Cardiac muscle cell (in vitro differentiated cells and primary cell): Measurements from ENCODE around the gene TSPAN13. TPM values are rescaled to one million over a fixed set of nuclear protein-coding genes. Genes with fewer than 3 reads are reported as not detected.

Experiments used
- DNase-seq, 2 donors: peaks; one replicate each; pipeline versions ENCODE4 v3.0.0 to v3.0.0-alpha.2; 2010 to 2017; ENCODE audit warnings: low read depth in 1 of 2, low spot score in 1 of 2
- H3K27ac ChIP-seq: fragments of 200-600 bp; sonication (generic); 2 replicates; pipeline ENCODE4 v1.5.1; 2016
- H3K27me3 ChIP-seq: fragments of 200-600 bp; sonication (generic); 2 replicates; pipeline ENCODE4 v1.6.0; 2016; ENCODE audit warnings: control low read depth
- H3K36me3 ChIP-seq: fragments of 200-600 bp; sonication (generic); 2 replicates; pipeline ENCODE4 v1.5.1; 2016; ENCODE audit warnings: control low read depth
- H3K4me1 ChIP-seq: fragments of 200-600 bp; sonication (generic); 2 replicates; pipeline ENCODE4 v1.8.1; 2017; ENCODE audit warnings: low read depth, mild to moderate bottlenecking, mixed run types
- H3K4me3 ChIP-seq: fragments of 200-600 bp; sonication (generic); 2 replicates; pipeline ENCODE4 v1.5.1; 2016; ENCODE audit warnings: mild to moderate bottlenecking
- H3K9me3 ChIP-seq: fragments of 200-600 bp; sonication (generic); 2 replicates; pipeline ENCODE4 v1.5.1; 2017; ENCODE audit warnings: low read depth, mild to moderate bottlenecking, control low read depth
- CTCF ChIP-seq: IDR thresholded peaks from 2 replicates; pipeline ENCODE4 v1.5.1; 2012; ENCODE audit warnings: low read depth, mild to moderate bottlenecking, low read length
- polyA plus RNA-seq: library from polyadenylated mRNA; unstranded; fragments of >200 nt; fragmentation: Nextera tagmentation; extraction: Ambion mirVana; gene quantifications from 2 replicates; pipeline ENCODE4 v1.2.1, GENCODE V29; 2016
- total RNA-seq: library from RNA; depleted of rRNA; stranded (reverse); fragments of >200 nt; gene quantifications from 2 replicates; pipeline ENCODE4 v1.2.3, GENCODE V29; 2016

Gene TSPAN13
- total and polyA plus RNA-seq, 2 experiments from 2014 or later = 34.2 to 152 TPM

DNA sequence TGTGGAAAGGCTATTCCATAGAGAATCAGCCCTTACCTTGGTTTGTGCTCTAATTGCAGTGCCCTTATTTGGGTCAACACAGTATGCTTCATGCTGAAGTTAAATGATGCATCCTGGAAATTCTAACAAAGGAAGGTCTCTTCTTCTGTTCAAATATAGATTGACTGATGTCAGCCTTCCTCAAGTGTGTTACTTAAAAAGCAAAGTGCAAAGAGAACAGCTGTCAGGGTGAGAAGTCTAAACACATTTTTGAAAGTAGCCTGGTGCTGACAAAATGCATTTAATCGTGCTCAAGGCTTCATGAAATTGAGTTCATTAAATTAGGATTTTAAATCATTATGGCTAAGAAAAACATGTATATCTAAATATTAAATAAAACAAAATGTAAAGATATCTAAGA, 31.8 kb downstream of the TSPAN13 start:
- Histone ChIP-seq H3K27me3 (peaks cover 4% of the 10 kb centered on the region), H3K4me1 (peaks cover 38% of the 10 kb centered on the region), H3K27ac (no peak overlapping the region), H3K9me3 (no peaks in the 10 kb centered on the region), H3K4me3 (no peak overlapping the region), H3K36me3 (peaks cover 9% of the 10 kb centered on the region)
- DNase-seq = no peak
- TF ChIP-seq CTCF = no peak

DNA sequence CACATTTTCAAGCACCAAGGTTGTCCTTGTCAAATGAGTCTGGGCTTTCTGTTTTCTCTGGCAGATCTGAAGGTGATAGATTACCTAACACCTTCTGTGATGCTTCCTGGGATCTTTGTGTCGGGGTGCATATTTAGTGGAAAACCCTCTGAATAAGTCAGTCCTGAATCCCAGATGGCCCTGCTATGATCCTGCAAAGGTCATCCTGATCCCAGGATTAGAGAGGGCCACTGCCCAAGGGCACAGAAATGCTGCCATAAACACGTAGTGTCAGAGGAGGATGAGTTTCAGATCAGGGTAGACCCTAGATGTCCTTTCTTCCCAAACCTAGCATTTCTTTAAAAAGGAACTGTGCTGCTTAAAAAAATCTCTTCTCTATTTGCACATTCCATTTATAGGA, 32.3 kb downstream of the TSPAN13 start:
- Histone ChIP-seq H3K9me3 (no peaks in the 10 kb centered on the region), H3K4me3 (no peak overlapping the region), H3K27ac (no peak overlapping the region), H3K27me3 (peaks cover 4% of the 10 kb centered on the region), H3K36me3 (peaks cover 9% of the 10 kb centered on the region), H3K4me1 (peaks cover 33% of the 10 kb centered on the region)
- DNase-seq = no peak
- no peak for TF ChIP-seq CTCF

- Histone ChIP-seq H3K27me3 (peaks cover 3% of the 10 kb centered on the region), H3K4me1 (peaks cover 29% of the 10 kb centered on the region), H3K4me3 (no peak overlapping the region), H3K36me3 (peaks cover 9% of the 10 kb centered on the region), H3K27ac (no peak overlapping the region), H3K9me3 (no peaks in the 10 kb centered on the region)
- TF ChIP-seq CTCF = no peak
- no peak for DNase-seq
Observed at GRCh38 chr7:16786257-16786656, 32.7 kb downstream of the TSPAN13 start.

GRCh38 chr7:16787127-16787526, 33.6 kb downstream of the TSPAN13 start:
- DNase-seq = no peak
- no peaks in the 10 kb centered on the region for H3K9me3 ChIP-seq
- no peaks in the 10 kb centered on the region for H3K27me3 ChIP-seq
- TF ChIP-seq CTCF = no peak
- peaks cover 9% of the 10 kb centered on the region for H3K36me3 ChIP-seq
- H3K4me1 ChIP-seq = peaks cover 29% of the 10 kb centered on the region
- no peak overlapping the region for H3K4me3 ChIP-seq
- H3K27ac ChIP-seq = no peak overlapping the region

DNA sequence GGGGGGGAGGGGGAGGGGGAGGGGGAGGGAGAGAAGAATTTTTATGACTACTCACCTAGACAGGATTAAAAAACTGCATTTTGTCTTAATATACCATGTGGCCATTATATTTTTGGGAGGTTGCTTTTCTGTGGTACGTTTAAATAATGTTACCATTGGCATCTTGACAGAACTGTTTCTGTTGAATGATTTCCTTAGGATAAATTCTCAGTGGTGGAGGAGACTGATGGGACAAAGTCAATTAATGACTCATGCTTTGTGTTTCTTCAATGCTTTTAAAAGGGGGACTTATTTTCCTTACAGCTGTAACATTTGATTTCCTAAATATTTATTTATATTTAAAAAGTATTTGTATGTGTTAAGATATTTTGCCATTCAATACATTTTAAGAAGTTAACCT, 37.5 kb downstream of the TSPAN13 start:
- TF ChIP-seq CTCF = no peak
- Histone ChIP-seq H3K36me3 (no peaks in the 10 kb centered on the region), H3K9me3 (no peaks in the 10 kb centered on the region), H3K4me3 (no peak overlapping the region), H3K27ac (no peak overlapping the region), H3K4me1 (peaks cover 27% of the 10 kb centered on the region), H3K27me3 (no peaks in the 10 kb centered on the region)
- DNase-seq = no peak
